GM21367 (cell line): ENCODE results near the gene SCN5A.

Experiments
- ATAC-seq: cut with Tn5 transposase; IDR thresholded peaks from one replicate; pipeline ENCODE4 v1.9.1; 2021; ENCODE audit not compliant: unreplicated experiment

Gene SCN5A

GRCh38 chr3:38545983-38546382 is 103.5 kb downstream of the SCN5A start:
- no peak for ATAC-seq

- no peak for ATAC-seq
These were observed 103.9 kb downstream of the SCN5A start for GRCh38 chr3:38545550-38545949.

- ATAC-seq, result no peak
These were observed 104.6 kb downstream of the SCN5A start for GRCh38 chr3:38544926-38545325.

- no peak for ATAC-seq
These were observed 105.9 kb downstream of the SCN5A start for GRCh38 chr3:38543586-38543985.

- ATAC-seq, result no peak
These were observed 106.8 kb downstream of the SCN5A start for GRCh38 chr3:38542401-38543298.

DNA sequence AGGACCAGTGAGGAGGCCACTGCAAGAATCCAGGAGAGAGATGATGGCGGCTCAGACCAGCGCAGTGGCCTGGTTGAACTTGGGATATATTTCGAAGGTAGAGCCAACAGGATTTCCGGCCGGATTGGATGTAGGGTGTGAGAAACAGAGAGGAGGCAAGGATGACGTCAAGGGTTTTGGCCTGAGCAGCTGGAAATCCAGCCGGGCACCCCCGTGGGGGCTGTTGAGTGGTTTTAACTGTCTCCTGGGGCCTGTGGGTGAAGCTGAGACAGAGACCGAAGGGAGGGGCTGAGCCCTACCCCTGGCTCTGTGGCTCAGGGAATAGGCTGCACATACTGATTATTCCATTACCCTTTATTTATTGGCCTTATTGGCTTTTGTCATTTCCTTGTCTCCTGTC is 107.7 kb downstream of the SCN5A start:
- no peak for ATAC-seq

DNA sequence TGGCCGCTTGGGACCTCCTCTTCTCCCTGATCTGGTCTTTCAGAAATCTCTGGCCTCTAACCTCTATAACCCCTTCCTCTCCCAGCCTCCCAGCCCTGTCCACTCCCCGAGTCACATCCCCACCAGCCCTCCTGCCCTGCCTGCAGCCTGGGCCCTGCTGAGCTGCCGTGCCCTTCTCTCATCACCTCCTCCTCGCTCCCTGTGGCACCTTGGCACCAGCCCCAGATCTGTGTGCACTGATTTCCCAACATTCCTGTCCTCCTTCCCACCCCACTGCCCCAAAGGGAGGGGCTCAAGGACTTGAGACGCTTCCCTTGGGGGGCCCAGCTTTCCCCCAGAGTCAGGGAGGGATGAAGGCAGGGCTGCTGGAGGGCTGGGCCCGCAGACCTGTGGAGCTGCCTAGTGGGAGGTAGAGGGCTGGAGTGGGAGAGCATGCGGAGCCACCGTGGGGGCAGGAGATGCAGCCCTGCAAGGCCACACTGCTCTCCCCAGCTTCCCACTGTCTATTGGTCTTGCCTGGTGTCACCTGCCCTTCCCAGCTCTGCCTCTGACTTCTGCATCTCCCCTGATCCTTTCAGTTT is 110.6 kb downstream of the SCN5A start:
- ATAC-seq, result no peak

DNA sequence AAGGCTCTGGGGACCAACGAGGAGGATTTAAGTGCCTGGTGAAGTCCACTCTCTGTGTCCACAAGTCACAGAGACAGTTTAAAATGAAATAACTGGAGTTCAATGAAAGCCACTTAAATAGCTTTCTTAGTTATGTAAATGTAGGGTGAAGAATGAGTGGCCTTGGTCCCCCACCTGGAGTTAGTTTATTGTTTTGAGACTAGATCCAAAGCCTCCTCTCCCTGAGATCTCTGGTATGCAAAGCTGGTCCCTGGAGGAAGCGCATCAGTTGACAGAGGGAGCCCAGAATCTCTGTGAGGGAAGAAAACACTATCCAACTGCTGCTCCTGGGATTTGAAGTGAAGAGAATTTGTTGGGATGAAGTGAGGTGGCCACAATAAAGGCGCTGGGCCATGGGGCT is 112.8 kb downstream of the SCN5A start:
- ATAC-seq, result no peak

GRCh38 chr3:38534604-38535003 is 114.9 kb downstream of the SCN5A start:
- ATAC-seq, result no peak

DNA sequence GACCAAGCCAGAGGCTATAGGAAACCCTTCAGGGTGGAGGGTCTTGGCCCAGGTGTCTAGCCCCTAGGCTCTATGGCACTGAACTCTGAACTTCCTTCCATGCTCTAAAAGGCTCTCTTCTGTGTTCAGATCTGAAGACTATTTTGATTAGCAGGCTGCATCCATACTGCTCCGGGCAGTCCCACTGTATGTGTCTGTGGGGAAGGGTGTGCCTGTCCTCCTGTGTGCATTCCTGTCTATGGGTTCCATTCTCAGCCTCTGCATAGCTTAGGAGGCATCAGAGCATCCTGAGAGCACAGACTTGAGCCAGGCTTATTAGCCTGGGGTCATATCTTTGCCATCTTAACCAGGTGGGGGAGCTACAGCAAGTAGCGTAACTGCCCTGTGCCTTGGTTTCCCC is 115.3 kb downstream of the SCN5A start:
- ATAC-seq, result no peak

- no peak for ATAC-seq
These were observed 116.1 kb downstream of the SCN5A start for GRCh38 chr3:38533285-38533976.

- ATAC-seq, result no peak
These were observed 117.0 kb downstream of the SCN5A start for GRCh38 chr3:38532529-38532928.

- ATAC-seq, result no peak
These were observed 121.0 kb downstream of the SCN5A start for GRCh38 chr3:38528457-38528856.

- ATAC-seq, result no peak
These were observed 122.7 kb downstream of the SCN5A start for GRCh38 chr3:38526792-38527191.

DNA sequence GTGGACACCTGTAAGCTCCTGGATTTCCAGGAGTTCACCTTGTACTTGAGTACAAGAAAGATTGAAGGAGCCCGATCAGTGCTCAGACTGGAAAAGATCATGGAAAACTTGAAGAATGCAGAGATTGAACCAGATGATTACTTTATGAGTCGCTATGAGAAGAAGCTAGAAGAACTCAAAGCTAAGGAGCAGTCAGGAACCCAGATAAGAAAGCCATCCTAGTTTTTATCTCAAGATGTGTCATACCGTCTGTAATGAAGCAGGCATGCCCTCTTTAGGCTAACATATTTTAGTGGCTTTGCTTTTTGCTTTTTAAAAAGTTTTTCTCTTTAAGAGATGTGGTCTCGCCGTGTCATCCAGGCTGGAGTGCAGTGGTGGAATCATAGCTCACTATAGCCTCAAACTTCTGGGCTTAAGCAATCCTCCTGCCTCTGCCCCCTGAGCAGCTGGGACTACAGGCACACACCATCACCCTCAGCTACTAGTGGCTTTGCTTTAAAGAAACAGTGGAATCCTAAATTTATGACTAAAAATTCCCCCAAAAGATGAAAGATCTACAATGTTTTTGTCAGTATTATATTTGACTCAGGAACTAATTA is 125.2 kb downstream of the SCN5A start:
- ATAC-seq, result no peak

DNA sequence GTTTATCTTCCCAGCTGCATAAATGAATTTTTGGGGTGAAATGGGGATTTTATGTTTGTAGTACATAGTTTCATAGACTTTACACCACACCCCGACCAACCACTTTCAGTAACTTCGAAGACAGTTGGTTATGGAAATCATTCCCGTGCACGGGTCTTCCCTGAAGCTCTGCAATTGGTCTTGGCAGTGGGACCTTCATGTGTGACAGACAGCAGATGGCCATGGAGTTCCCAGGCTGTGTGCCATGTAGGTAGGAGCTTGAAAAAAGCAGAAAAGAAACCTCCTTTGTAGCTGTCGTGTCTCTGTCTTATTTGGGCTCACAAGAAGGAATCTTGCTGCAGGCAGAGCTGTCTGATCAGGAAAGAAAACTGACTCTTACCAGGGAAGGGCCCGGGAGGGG is 127.5 kb downstream of the SCN5A start:
- ATAC-seq, result no peak

- ATAC-seq, result no peak
These were observed 128.0 kb downstream of the SCN5A start for GRCh38 chr3:38521391-38521987.

DNA sequence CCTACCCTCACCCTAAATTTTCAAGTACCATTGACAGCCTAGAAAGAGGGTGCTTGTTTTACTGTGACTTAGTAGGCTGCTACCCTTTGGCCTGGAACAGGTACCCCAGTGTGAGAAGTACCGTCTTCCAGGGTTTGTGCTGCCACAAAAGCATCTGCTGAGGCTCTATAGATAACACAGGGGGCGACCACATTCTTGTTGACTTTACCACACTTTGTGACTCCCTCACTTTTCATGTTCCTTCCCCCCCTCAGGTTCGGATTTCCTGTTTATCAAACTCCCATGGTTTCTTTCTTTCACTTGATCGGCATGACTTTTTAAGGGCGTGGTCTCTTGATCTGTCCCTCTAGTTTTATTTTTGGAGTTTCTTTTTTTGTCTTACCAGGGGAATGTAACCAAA is 129.8 kb downstream of the SCN5A start:
- ATAC-seq, result no peak

DNA sequence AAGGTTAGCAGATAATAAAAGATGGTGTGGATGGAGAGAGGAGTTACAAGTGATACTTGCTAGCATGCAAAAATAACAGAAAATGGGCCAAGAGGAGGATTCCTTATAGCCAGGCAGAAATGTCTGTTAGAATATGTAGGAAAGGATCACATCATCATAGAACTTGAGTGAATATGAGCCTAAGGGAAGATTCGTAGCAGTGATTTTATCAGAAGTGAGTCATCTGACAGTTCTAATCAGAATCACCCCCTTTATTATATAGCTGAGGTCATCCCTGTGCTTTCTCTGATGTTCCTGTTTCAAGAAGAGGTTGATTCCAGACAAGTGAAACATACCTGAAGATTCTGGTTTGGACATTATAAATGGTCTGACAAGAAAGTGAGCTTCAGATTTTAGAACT is 130.5 kb downstream of the SCN5A start:
- no peak for ATAC-seq

- no peak for ATAC-seq
These were observed 132.8 kb downstream of the SCN5A start for GRCh38 chr3:38516669-38517068.

- ATAC-seq, result no peak
These were observed 134.1 kb downstream of the SCN5A start for GRCh38 chr3:38515367-38515766.
